DND-41 (cell line): ENCODE results near the gene LMO7.

Experiments
- ATAC-seq: fragments of 200-7000 bp; cut with Tn5 transposase; 3 replicates; pipeline ENCODE4 v1.9.1; 2021; ENCODE audit warnings: low read depth; ENCODE audit not compliant: insufficient read depth
- DNase-seq: peaks from one replicate; pipeline ENCODE4 v3.0.0-alpha.2; 2020
- H2AFZ ChIP-seq: 2 replicates; pipeline ENCODE4 v1.6.0; 2012; ENCODE audit warnings: low read depth, low read length
- H3K27ac ChIP-seq: 2 replicates; pipeline ENCODE4 v1.5.1; 2012; ENCODE audit warnings: low read length, inconsistent platforms
- H3K27me3 ChIP-seq: fragments of 200-600 bp; sonication (generic); 2 replicates; pipeline ENCODE4 v1.6.0; 2012; ENCODE audit warnings: low read length, mild to moderate bottlenecking, inconsistent platforms; ENCODE audit not compliant: insufficient read depth, poor library complexity
- H3K36me3 ChIP-seq: 2 replicates; pipeline ENCODE4 v1.5.1; 2012; ENCODE audit warnings: low read length, inconsistent platforms; ENCODE audit not compliant: insufficient read depth
- H3K4me1 ChIP-seq: 2 replicates; pipeline ENCODE4 v1.5.1; 2012; ENCODE audit warnings: mild to moderate bottlenecking, low read length; ENCODE audit not compliant: insufficient read depth
- H3K4me2 ChIP-seq: 2 replicates; pipeline ENCODE4 v1.6.0; 2012; ENCODE audit warnings: mild to moderate bottlenecking, moderate library complexity, low read length, inconsistent platforms; ENCODE audit not compliant: insufficient read depth
- H3K4me3 ChIP-seq, 2 experiments: fragments of 200-600 bp in 1 of 2; shearing (Covaris generic) in 1 of 2; 2 replicates each; pipeline ENCODE4 v1.5.1; 2012 to 2016; ENCODE audit warnings: inconsistent platforms in 2 of 2, low read length in 2 of 2, mild to moderate bottlenecking in 2 of 2, low read depth in 1 of 2, moderate library complexity in 1 of 2
- H3K79me2 ChIP-seq: 2 replicates; pipeline ENCODE4 v1.6.0; 2012; ENCODE audit warnings: low read length, inconsistent platforms; ENCODE audit not compliant: insufficient read depth
- H3K9ac ChIP-seq: 2 replicates; pipeline ENCODE4 v1.6.0; 2012; ENCODE audit warnings: low read depth, mild to moderate bottlenecking, inconsistent platforms, low read length, moderate library complexity
- H3K9me3 ChIP-seq: 2 replicates; pipeline ENCODE4 v1.5.1; 2012; ENCODE audit warnings: low read length, moderate library complexity, mild to moderate bottlenecking, inconsistent platforms; ENCODE audit not compliant: insufficient read depth, severe bottlenecking
- H4K20me1 ChIP-seq: 2 replicates; pipeline ENCODE4 v1.6.0; 2012; ENCODE audit warnings: low read length; ENCODE audit not compliant: insufficient read depth
- CTCF ChIP-seq: IDR thresholded peaks from 2 replicates; pipeline ENCODE4 v1.5.1; 2012; ENCODE audit warnings: borderline replicate concordance, low read length, moderate library complexity, mild to moderate bottlenecking; ENCODE audit not compliant: poor library complexity, severe bottlenecking; ENCODE audit errors: extremely low read depth
- EZH2 ChIP-seq: IDR thresholded peaks from 3 replicates; pipeline ENCODE4 v1.6.1; 2012; ENCODE audit warnings: borderline replicate concordance, low read depth, mild to moderate bottlenecking, moderate library complexity, low read length, inconsistent platforms; ENCODE audit not compliant: severe bottlenecking

Gene LMO7

DNA sequence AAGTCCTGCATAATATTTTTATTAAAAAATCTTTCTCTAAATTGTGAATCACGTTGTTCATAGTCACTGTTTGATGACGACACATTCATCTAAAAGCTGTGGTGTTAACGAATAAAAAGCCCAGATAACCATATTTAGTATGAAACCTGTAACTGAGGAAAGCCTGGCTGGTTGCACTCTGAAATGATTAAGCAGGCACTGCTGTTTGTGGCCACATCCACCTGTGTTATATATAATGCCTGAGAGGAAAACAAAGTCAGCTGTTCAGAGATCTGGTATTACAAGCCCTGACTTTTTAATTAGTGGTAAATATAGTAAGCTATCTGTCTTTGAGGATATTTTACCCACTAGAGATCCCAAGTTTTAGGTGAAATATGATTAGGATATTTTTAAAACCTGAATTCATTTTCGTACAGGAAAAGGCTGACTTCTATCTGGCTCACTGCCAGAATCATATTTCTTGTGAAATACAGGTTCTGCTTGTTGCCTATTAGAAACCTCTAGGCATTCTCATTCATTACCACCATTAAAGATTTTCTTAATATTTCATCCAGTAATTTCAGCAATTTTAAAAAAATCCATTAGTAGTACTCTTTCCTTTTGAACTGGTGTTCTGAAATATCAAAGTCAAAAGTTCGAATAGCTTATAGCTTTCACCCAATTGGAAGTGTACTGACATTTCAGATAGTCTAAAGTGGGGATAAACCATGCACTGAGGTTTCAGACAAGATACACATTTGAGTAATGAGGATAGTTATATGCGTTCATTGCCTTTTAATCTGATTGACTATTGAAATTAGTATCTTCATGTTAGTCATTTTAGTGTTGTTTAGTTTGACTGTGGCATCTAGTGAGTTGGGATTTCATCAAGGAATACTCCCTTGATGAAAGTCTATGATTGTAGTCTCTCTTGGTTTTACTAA is 79.7 kb downstream of the LMO7 start:
- Histone ChIP-seq H2AFZ (no peak overlapping the region), H3K27ac (no peak overlapping the region), H3K9me3 (no peaks in the 10 kb centered on the region), H3K4me1 (no peaks in the 10 kb centered on the region), H3K27me3 (no peaks in the 10 kb centered on the region), H3K36me3 (no peaks in the 10 kb centered on the region), H3K79me2 (no peaks in the 10 kb centered on the region), H3K4me2 (no peak overlapping the region), H3K9ac (no peak overlapping the region), H4K20me1 (no peaks in the 10 kb centered on the region), H3K4me3 (no peak overlapping the region)
- ATAC-seq (no peak), DNase-seq (no peak)
- TF ChIP-seq EZH2 = no peak
- TF ChIP-seq CTCF = no peak

DNA sequence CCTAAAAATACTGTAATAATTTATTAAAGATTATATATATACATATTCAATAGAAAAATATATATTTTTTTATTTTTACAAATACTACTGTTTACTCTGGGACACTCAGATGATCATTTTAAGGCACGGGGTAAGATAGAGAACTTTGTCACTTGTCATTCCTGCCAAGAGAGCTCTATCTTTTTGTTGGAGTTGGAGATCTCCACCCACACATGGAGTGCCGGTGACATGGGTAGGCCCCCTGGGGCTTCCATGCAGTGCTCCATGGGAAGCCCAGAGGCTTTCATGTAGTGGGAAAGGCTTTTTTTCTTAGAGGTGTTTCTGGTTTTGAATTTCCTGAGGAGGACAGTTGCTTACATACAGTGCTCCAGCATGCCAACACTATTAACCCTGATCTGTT is 81.4 kb downstream of the LMO7 start:
- Histone ChIP-seq H2AFZ (no peak overlapping the region), H3K9ac (no peak overlapping the region), H3K36me3 (no peaks in the 10 kb centered on the region), H3K4me3 (no peak overlapping the region), H4K20me1 (no peaks in the 10 kb centered on the region), H3K27me3 (no peaks in the 10 kb centered on the region), H3K4me1 (no peaks in the 10 kb centered on the region), H3K27ac (no peak overlapping the region), H3K9me3 (no peaks in the 10 kb centered on the region), H3K79me2 (no peaks in the 10 kb centered on the region), H3K4me2 (no peak overlapping the region)
- ATAC-seq (no peak), DNase-seq (no peak)
- TF ChIP-seq CTCF = no peak
- TF ChIP-seq EZH2 = no peak

GRCh38 chr13:75721307-75721706 is 85.2 kb downstream of the LMO7 start:
- no peaks in the 10 kb centered on the region for H4K20me1 ChIP-seq
- H3K4me3 ChIP-seq = no peak overlapping the region
- no peaks in the 10 kb centered on the region for H3K9me3 ChIP-seq
- H3K36me3 ChIP-seq = no peaks in the 10 kb centered on the region
- DNase-seq (no peak), ATAC-seq (no peak)
- no peak overlapping the region for H3K27ac ChIP-seq
- no peak overlapping the region for H3K4me2 ChIP-seq
- H3K9ac ChIP-seq = no peak overlapping the region
- no peaks in the 10 kb centered on the region for H3K27me3 ChIP-seq
- TF ChIP-seq CTCF = no peak
- TF ChIP-seq EZH2 = no peak
- no peaks in the 10 kb centered on the region for H3K79me2 ChIP-seq
- H3K4me1 ChIP-seq = no peaks in the 10 kb centered on the region
- H2AFZ ChIP-seq = no peak overlapping the region
